ENCODE measurements around the gene UNC50. TPM values are rescaled to one million over a fixed set of nuclear protein-coding genes. Genes with fewer than 3 reads are reported as not detected.
A peak's percentile ranks its signal among the peaks of the same experiment; 100 is the strongest.

UNC50 gene
- total RNA-seq, 1 donor from 2014 or later, result 49.4 TPM

GRCh38 chr2:98615481-98615880 lies 7.1 kb downstream of the UNC50 start:
- H3K27me3 Mint-ChIP-seq, result no peaks in the 10 kb centered on the region
- peaks cover 41% of the 10 kb centered on the region for H3K36me3 Mint-ChIP-seq
- H3K4me3 Mint-ChIP-seq, result no peak overlapping the region
- peaks cover 10% of the 10 kb centered on the region for H3K4me1 Mint-ChIP-seq (ENCODE audit: unreplicated experiment)
- no peaks in the 10 kb centered on the region for H3K9me3 Mint-ChIP-seq
- no peak for DNase-seq (ENCODE audit: extremely low spot score, unreplicated experiment)
- peak overlapping the region; percentile 0 for H3K27ac Mint-ChIP-seq
- TF ChIP-seq, protein P1, sequence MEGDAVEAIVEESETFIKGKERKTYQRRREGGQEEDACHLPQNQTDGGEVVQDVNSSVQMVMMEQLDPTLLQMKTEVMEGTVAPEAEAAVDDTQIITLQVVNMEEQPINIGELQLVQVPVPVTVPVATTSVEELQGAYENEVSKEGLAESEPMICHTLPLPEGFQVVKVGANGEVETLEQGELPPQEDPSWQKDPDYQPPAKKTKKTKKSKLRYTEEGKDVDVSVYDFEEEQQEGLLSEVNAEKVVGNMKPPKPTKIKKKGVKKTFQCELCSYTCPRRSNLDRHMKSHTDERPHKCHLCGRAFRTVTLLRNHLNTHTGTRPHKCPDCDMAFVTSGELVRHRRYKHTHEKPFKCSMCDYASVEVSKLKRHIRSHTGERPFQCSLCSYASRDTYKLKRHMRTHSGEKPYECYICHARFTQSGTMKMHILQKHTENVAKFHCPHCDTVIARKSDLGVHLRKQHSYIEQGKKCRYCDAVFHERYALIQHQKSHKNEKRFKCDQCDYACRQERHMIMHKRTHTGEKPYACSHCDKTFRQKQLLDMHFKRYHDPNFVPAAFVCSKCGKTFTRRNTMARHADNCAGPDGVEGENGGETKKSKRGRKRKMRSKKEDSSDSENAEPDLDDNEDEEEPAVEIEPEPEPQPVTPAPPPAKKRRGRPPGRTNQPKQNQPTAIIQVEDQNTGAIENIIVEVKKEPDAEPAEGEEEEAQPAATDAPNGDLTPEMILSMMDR (conservative IDR thresholded peaks at IDR 0.05), result peak; percentile 46

DNA sequence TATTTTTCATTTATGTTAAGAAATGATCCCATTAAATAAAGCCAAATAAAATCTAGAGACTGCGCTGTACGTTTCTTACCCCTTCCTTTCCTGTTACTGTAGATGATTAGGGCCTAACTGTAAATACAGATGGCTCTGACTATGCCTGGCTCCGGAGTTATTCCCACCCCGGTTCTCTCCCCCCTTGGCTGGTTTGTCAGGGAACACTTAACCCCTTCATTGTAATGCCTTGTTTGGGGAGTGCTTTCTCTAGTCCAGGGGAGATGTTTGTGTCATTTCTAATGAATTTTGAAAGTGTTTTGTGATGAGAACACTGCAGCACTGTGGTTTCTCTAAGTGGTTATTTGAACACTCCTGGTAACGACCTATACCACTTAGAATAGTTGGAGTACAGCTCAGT lies 8.8 kb downstream of the UNC50 start:
- no peak overlapping the region for H3K4me3 Mint-ChIP-seq

GRCh38 chr2:98623657-98624056 lies 15.3 kb downstream of the UNC50 start:
- no peak overlapping the region for H3K4me3 Mint-ChIP-seq
- H3K4me1 Mint-ChIP-seq (ENCODE audit: unreplicated experiment), result no peaks in the 10 kb centered on the region
- TF ChIP-seq, protein P1 (conservative IDR thresholded peaks at IDR 0.05), result no peak
- H3K27me3 Mint-ChIP-seq, result no peaks in the 10 kb centered on the region
- H3K27ac Mint-ChIP-seq, result no peak overlapping the region
- no peak for DNase-seq (ENCODE audit: extremely low spot score, unreplicated experiment)
- no peaks in the 10 kb centered on the region for H3K9me3 Mint-ChIP-seq
- H3K36me3 Mint-ChIP-seq, result no peaks in the 10 kb centered on the region

More for the DNA sequence above, 8.8 kb downstream of the UNC50 start:
- Mint-ChIP-seq H3K9me3 (no peaks in the 10 kb centered on the region), H3K4me1 (ENCODE audit: unreplicated experiment) (no peaks in the 10 kb centered on the region), H3K27ac (no peak overlapping the region), H3K27me3 (no peaks in the 10 kb centered on the region), H3K36me3 (peaks cover 31% of the 10 kb centered on the region)
- TF ChIP-seq, protein P1 (conservative IDR thresholded peaks at IDR 0.05), result no peak
- DNase-seq (ENCODE audit: extremely low spot score, unreplicated experiment), result no peak

DNA sequence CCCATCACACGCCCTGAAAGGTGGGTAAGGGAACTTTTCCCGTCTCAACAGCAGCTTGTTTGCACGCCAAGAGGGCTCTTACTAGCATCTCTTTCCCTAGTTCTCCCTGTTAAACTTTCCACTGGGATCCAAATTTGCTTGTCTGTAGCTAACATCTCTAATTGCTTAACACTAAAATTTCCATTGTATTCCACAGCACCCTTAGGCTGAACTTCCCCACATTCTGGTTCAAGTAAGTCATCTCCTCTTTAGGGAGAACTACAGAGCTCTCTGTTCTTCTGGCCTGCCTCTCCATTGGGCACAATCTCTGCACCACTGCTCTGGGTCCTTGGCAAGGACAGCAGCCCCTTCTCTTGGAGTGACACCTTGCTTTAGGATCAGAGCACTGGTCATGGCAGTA lies 24.0 kb downstream of the UNC50 start:
- TF ChIP-seq, protein P1 (conservative IDR thresholded peaks at IDR 0.05), result no peak
- H3K9me3 Mint-ChIP-seq, result no peaks in the 10 kb centered on the region
- no peaks in the 10 kb centered on the region for H3K27me3 Mint-ChIP-seq
- no peaks in the 10 kb centered on the region for H3K36me3 Mint-ChIP-seq
- no peak overlapping the region for H3K4me3 Mint-ChIP-seq
- DNase-seq (ENCODE audit: extremely low spot score, unreplicated experiment), result no peak
- H3K4me1 Mint-ChIP-seq (ENCODE audit: unreplicated experiment), result peaks cover 11% of the 10 kb centered on the region
- no peak overlapping the region for H3K27ac Mint-ChIP-seq

DNA sequence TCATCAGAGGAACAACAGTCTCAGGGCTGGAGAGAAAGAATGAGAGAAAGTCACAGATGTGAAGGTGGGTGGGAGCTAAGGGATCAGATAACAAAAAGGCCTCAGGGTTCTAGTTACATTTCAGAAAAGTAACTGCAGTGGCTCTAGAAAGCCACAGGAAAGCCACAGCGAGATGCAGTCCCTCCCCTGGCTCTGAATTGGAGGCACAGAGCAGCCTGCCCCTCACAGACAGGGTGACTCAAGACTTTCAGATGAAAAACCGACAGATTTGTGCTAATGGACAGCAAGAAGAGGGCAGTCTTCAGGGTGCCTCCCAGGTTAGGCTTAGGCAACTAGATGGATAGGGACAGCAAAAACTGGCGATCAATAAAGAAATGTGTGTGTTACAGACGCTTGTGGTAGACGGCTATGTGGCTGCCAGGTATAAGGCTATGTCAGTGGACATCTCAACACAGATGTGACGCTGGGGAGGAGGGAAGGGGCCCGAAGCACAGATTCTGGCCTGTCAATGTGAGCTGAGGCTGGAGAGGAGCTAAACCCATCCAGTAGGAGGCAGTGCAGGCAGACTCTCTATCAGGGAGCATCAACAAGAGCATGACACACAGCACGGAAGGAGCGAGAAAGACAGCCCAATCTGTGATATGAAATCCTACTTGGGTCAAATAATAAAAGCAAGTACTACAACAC lies 26.2 kb downstream of the UNC50 start:
- H3K9me3 Mint-ChIP-seq, result no peaks in the 10 kb centered on the region
- DNase-seq (ENCODE audit: extremely low spot score, unreplicated experiment), result no peak
- H3K27ac Mint-ChIP-seq, result peak overlapping the region; percentile 27
- no peaks in the 10 kb centered on the region for H3K36me3 Mint-ChIP-seq
- H3K27me3 Mint-ChIP-seq, result no peaks in the 10 kb centered on the region
- H3K4me3 Mint-ChIP-seq, result peak overlapping the region; percentile 4
- H3K4me1 Mint-ChIP-seq (ENCODE audit: unreplicated experiment), result peaks cover 11% of the 10 kb centered on the region
- TF ChIP-seq, protein P1 (conservative IDR thresholded peaks at IDR 0.05), result peak; percentile 57
